Keratinocyte (primary cell): ENCODE results near the gene PAPOLB. TPM values are rescaled to one million over a fixed set of nuclear protein-coding genes. Genes with fewer than 3 reads are reported as not detected.

Experiments used
- DNase-seq: peaks from one replicate; pipeline ENCODE4 v3.0.0-alpha.2; 2011; ENCODE audit warnings: low read depth, missing footprints, low spot score
- FAIRE-seq: peaks from 2 replicates; lab custom pipeline; 2011; peaks lifted over from hg19 to GRCh38; lab: Jason Lieb, UNC
- H2AFZ ChIP-seq: 2 replicates; pipeline ENCODE4 v1.6.0; 2012; ENCODE audit warnings: low read length, control low read depth, inconsistent platforms; ENCODE audit not compliant: control insufficient read depth
- H3K27ac ChIP-seq: 2 replicates; pipeline ENCODE4 v1.5.1; 2011; ENCODE audit warnings: low read length; ENCODE audit not compliant: control insufficient read depth, insufficient read depth
- H3K27me3 ChIP-seq: 3 replicates; pipeline ENCODE4 v1.6.0; 2011; ENCODE audit warnings: low read length; ENCODE audit not compliant: control insufficient read depth, insufficient read depth; ENCODE audit errors: extremely low read depth
- H3K36me3 ChIP-seq, 2 experiments: 2 replicates in 1 of 2; 3 replicates in 1 of 2; pipeline ENCODE4 v1.5.1; 2011; ENCODE audit warnings: low read length in 2 of 2, mild to moderate bottlenecking in 1 of 2; ENCODE audit not compliant: control insufficient read depth in 2 of 2, insufficient read depth in 2 of 2; ENCODE audit errors: extremely low read depth in 1 of 2
- H3K4me1 ChIP-seq: 3 replicates; pipeline ENCODE4 v1.5.1; 2011; ENCODE audit warnings: low read length; ENCODE audit not compliant: control insufficient read depth, insufficient read depth; ENCODE audit errors: extremely low read depth
- H3K4me2 ChIP-seq: 3 replicates; pipeline ENCODE4 v1.6.0; 2011; ENCODE audit warnings: low read depth, low read length; ENCODE audit not compliant: control insufficient read depth, insufficient read depth; ENCODE audit errors: extremely low read depth
- H3K4me3 ChIP-seq, 3 experiments: fragments of 200-600 bp in 1 of 3; sonication (generic) in 1 of 3; 2 replicates in 2 of 3; 3 replicates in 1 of 3; pipeline ENCODE4 v1.5.1; 2011 to 2016; ENCODE audit warnings: low read length in 3 of 3, mild to moderate bottlenecking in 3 of 3, control low read depth in 2 of 3, inconsistent platforms in 1 of 3, low read depth in 1 of 3, mixed read lengths in 1 of 3, mixed run types in 1 of 3, moderate library complexity in 1 of 3; ENCODE audit not compliant: control insufficient read depth in 2 of 3, insufficient read depth in 2 of 3; ENCODE audit errors: extremely low read depth in 1 of 3
- H3K79me2 ChIP-seq: 2 replicates; pipeline ENCODE4 v1.6.0; 2012; ENCODE audit warnings: low read length; ENCODE audit not compliant: control insufficient read depth, insufficient read depth
- H3K9ac ChIP-seq: 3 replicates; pipeline ENCODE4 v1.6.0; 2011; ENCODE audit warnings: low read length; ENCODE audit not compliant: control insufficient read depth, insufficient read depth; ENCODE audit errors: extremely low read depth
- H3K9me1 ChIP-seq: 3 replicates; pipeline ENCODE4 v1.6.0; 2011; ENCODE audit warnings: low read length; ENCODE audit not compliant: control insufficient read depth, insufficient read depth; ENCODE audit errors: extremely low read depth
- H3K9me3 ChIP-seq: 2 replicates; pipeline ENCODE4 v1.5.1; 2012; ENCODE audit warnings: low read depth, low read length; ENCODE audit not compliant: control insufficient read depth
- H4K20me1 ChIP-seq: 3 replicates; pipeline ENCODE4 v1.6.0; 2011; ENCODE audit warnings: low read length; ENCODE audit not compliant: control insufficient read depth, insufficient read depth; ENCODE audit errors: extremely low read depth
- CTCF ChIP-seq, 3 experiments: IDR thresholded peaks in 1 of 3; conservative IDR thresholded peaks in 1 of 3; optimal IDR thresholded peaks in 1 of 3; 2 replicates in 2 of 3; 3 replicates in 1 of 3; pipeline versions ENCODE3 to v1.5.1; 2011; ENCODE audit warnings: low read length in 3 of 3, mild to moderate bottlenecking in 3 of 3, moderate library complexity in 2 of 3, control low read depth in 1 of 3, inconsistent platforms in 1 of 3; ENCODE audit not compliant: insufficient read depth in 2 of 3; ENCODE audit errors: extremely low read depth in 1 of 3
- EZH2 ChIP-seq: IDR thresholded peaks from one replicate; pipeline ENCODE4 v1.6.1; 2012; ENCODE audit warnings: inconsistent platforms, mild to moderate bottlenecking, low read length, moderate library complexity
- dilution Hi-C: fragments of 300-500 bp; cut with MboI; formaldehyde crosslinking; loops from one replicate; pipeline ENCODE4 v1.7.0; 2020; ENCODE audit warnings: low sequenced_read_pairs; ENCODE audit not compliant: extremely low pct_ligation_motif_present
- polyA plus RNA-seq, 5 experiments: library from polyadenylated mRNA; depleted of rRNA in 3 of 5; stranded (reverse) in 3 of 5; stranded (forward) in 1 of 5; unstranded in 1 of 5; fragments of >200 nt; gene quantifications; 1 replicate in 1 of 5; 2 replicates in 3 of 5; 3 replicates in 1 of 5; pipeline versions ENCODE4 v1.2.1 to v1.2.3, GENCODE V29; 2011 to 2012; ENCODE audit warnings: missing spikeins in 2 of 5, low read depth in 1 of 5, low replicate concordance in 1 of 5

Gene PAPOLB
- polyA plus RNA-seq, 1 donor (not counting 4 experiments of a cell fraction or from before 2014, with no cell fraction given) = not detected

DNA sequence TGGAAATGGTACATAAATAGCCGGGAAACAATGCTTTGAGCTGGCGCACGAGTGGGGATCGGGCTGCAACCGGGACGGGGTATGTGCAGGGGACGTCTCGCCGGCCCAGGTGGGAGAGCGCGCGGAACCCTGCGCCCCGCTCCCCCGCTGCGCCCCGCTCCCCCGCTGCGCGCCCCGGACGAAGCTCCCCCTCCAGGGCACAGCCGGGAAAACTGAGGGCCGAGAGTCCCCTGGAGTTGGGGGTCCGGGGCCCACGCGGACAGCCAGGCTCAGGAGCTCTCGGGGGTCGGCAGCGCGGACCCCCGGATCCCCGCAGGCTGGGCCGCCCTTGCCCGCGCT is 21.2 kb upstream of the PAPOLB start:
- no peak for DNase-seq
- H3K4me3 ChIP-seq = peak overlapping the region in 1 of 3 experiments; percentile 7
- H3K4me1 ChIP-seq = peaks cover 5% of the 10 kb centered on the region
- no peaks in the 10 kb centered on the region for H3K36me3 ChIP-seq
- H3K9me3 ChIP-seq = no peaks in the 10 kb centered on the region
- TF ChIP-seq EZH2 (no peak), CTCF (optimal IDR thresholded peaks at IDR 0.05 in 1 of 3, IDR thresholded peaks at IDR 0.05 in 1 of 3, conservative IDR thresholded peaks at IDR 0.05 in 1 of 3; ENCODE audit: extremely low read depth in 1 of 3, insufficient read depth in 2 of 3, low read length in 3 of 3) (no peak)
- dilution Hi-C loops = no loop called here
- FAIRE-seq = no peak
- H3K27ac ChIP-seq = no peak overlapping the region
- peaks cover 36% of the 10 kb centered on the region for H3K27me3 ChIP-seq
- H3K79me2 ChIP-seq = no peaks in the 10 kb centered on the region
- no peak overlapping the region for H2AFZ ChIP-seq
- H3K4me2 ChIP-seq = peak overlapping the region; percentile 22
- no peaks in the 10 kb centered on the region for H4K20me1 ChIP-seq
- no peaks in the 10 kb centered on the region for H3K9me1 ChIP-seq
- H3K9ac ChIP-seq = no peak overlapping the region

- no peaks in the 10 kb centered on the region for H3K36me3 ChIP-seq
- H3K4me1 ChIP-seq = peaks cover 5% of the 10 kb centered on the region
- H3K4me3 ChIP-seq = no peak overlapping the region
- no peaks in the 10 kb centered on the region for H3K9me3 ChIP-seq
- H4K20me1 ChIP-seq = no peaks in the 10 kb centered on the region
- no peak overlapping the region for H2AFZ ChIP-seq
- H3K9me1 ChIP-seq = no peaks in the 10 kb centered on the region
- no peak overlapping the region for H3K9ac ChIP-seq
- H3K4me2 ChIP-seq = peak overlapping the region; percentile 33
- no peak for DNase-seq
- FAIRE-seq = no peak
- H3K27ac ChIP-seq = no peak overlapping the region
- no peaks in the 10 kb centered on the region for H3K79me2 ChIP-seq
- H3K27me3 ChIP-seq = peaks cover 36% of the 10 kb centered on the region
- dilution Hi-C loops = no loop called here
- peak; percentile 38 for TF ChIP-seq EZH2
- TF ChIP-seq CTCF (optimal IDR thresholded peaks at IDR 0.05 in 1 of 3, IDR thresholded peaks at IDR 0.05 in 1 of 3, conservative IDR thresholded peaks at IDR 0.05 in 1 of 3; ENCODE audit: extremely low read depth in 1 of 3, insufficient read depth in 2 of 3, low read length in 3 of 3) = no peak
Observed at GRCh38 chr7:4882169-4883032, 20.6 kb upstream of the PAPOLB start.
